ENCODE measurements around the gene RARG. TPM values are rescaled to one million over a fixed set of nuclear protein-coding genes. Genes with fewer than 3 reads are reported as not detected.

RARG gene
- total RNA-seq = 15.0 and 16.7 TPM in 2 replicates
- total RNA-seq (2013) = 4.8 TPM
- polyA plus RNA-seq = 6.7 and 8.8 TPM in 2 replicates
- polyA minus RNA-seq = 5.3 and 6.2 TPM in 2 replicates

GRCh38 chr12:53231921-53232645 lies at the start of gene RARG:
RARG (minus strand) TSS chr12:53232209; CDS start chr12:53227545, 4,664 bp downstream.
- Histone ChIP-seq H3K4me2 (replicated peaks; ENCODE audit: low read depth, low read length, poor library complexity, severe bottlenecking) (peak within 1 kb of the TSS; percentile 85), H4K20me1 (ENCODE audit: control insufficient read depth, insufficient read depth, low read length, poor library complexity, severe bottlenecking) (no peaks in the 10 kb centered on the region), H3K27me3 (replicated peaks in 1 of 4; ENCODE audit: control extremely low read depth in 1 of 4, control insufficient read depth in 3 of 4, insufficient read depth in 4 of 4, low read length in 3 of 4) (peaks cover 0 to 11% (median 2%) of the 10 kb centered on the region in 4 experiments), H3K36me3 (replicated peaks in 1 of 2; ENCODE audit: control extremely low read depth in 1 of 2, control insufficient read depth in 1 of 2, extremely low read depth in 1 of 2, insufficient read depth in 2 of 2, low read length in 1 of 2) (no peaks in the 10 kb centered on the region), H2AFZ (ENCODE audit: insufficient read depth, low read depth, low read length, poor library complexity, severe bottlenecking) (peak within 1 kb of the TSS; percentile 71), H3K79me2 (ENCODE audit: control insufficient read depth, insufficient read depth, low read length) (no peaks in the 10 kb centered on the region), H3K9me3 (ENCODE audit: control extremely low read depth in 1 of 3, control insufficient read depth in 2 of 3, insufficient read depth in 1 of 3, low read length in 2 of 3) (peaks cover 0 to 3% (median 0%) of the 10 kb centered on the region in 3 donors), H3K9ac (ENCODE audit: low read length) (peak within 1 kb of the TSS; percentile 61), H3K27ac (ENCODE audit: low read length in 2 of 2) (no peak within 1 kb of the TSS), H3K4me3 (ENCODE audit: control extremely low read depth in 1 of 5, extremely low read depth in 1 of 5, insufficient read depth in 1 of 5, low read depth in 2 of 5, low read length in 4 of 5) (peak within 1 kb of the TSS; percentile 17 to 61 (median 53)), H3K4me1 (ENCODE audit: control insufficient read depth in 2 of 2, insufficient read depth in 2 of 2, low read length in 2 of 2) (peaks cover 34 to 46% of the 10 kb centered on the region in 2 donors)
- ATAC-seq (ENCODE audit: low read depth) = peak; percentile 63
- ChIA-PET CTCF (interaction anchor here (0.6 to 2.8 kb wide), 3 partner anchors 18 to 28 kb away, joined by 3 to 17 read pairs (median 3); no protein-coding TSS in a partner anchor), POLR2A (interaction anchor here (0.6 kb wide), 1 partner anchor 12 kb away, joined by 3 read pairs; no protein-coding TSS in a partner anchor)
- intact Hi-C loops (cut with micrococcal nuclease) = no loop called here
- Mint-ChIP-seq H3K27ac (peak within 1 kb of the TSS; percentile 77), H3K4me1 (peaks cover 39% of the 10 kb centered on the region), H3K27me3 (peaks cover 6% of the 10 kb centered on the region), H3K9me3 (ENCODE audit: insufficient read depth) (no peaks in the 10 kb centered on the region), H3K4me3 (peak within 1 kb of the TSS; percentile 88)
- DNase-seq = peak; percentile 40
- WGBS (ENCODE audit: insufficient coverage) = under 1% methylated on average over 30 of the region's 44 CpGs
- TF ChIP-seq EZH2 (IDR thresholded peaks at IDR 0.05; ENCODE audit: borderline replicate concordance, insufficient read depth, low read depth, low read length, poor library complexity, severe bottlenecking) = no peak
- TF ChIP-seq, protein P1, sequence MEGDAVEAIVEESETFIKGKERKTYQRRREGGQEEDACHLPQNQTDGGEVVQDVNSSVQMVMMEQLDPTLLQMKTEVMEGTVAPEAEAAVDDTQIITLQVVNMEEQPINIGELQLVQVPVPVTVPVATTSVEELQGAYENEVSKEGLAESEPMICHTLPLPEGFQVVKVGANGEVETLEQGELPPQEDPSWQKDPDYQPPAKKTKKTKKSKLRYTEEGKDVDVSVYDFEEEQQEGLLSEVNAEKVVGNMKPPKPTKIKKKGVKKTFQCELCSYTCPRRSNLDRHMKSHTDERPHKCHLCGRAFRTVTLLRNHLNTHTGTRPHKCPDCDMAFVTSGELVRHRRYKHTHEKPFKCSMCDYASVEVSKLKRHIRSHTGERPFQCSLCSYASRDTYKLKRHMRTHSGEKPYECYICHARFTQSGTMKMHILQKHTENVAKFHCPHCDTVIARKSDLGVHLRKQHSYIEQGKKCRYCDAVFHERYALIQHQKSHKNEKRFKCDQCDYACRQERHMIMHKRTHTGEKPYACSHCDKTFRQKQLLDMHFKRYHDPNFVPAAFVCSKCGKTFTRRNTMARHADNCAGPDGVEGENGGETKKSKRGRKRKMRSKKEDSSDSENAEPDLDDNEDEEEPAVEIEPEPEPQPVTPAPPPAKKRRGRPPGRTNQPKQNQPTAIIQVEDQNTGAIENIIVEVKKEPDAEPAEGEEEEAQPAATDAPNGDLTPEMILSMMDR (IDR thresholded peaks at IDR 0.05) = no peak

All from B cell (primary cell).